SW 1271 (cell line): Measurements from ENCODE around the gene PTH2.
A peak's percentile ranks its signal among the peaks of the same experiment; 100 is the strongest.
"Not testable (repeated sequence)": the region's sequence is repeated elsewhere in the genome, so short reads cannot be mapped to it uniquely, and the experiment has no call there.

ENCODE experiments used
- DNase-seq, 2 experiments: peaks; one replicate each; lab custom pipeline; 2025; lab: John Stamatoyannopoulos, UW

Gene PTH2

GRCh38 chr19:49423071-49423984 is at the start of gene PTH2:
Gene PTH2, minus strand, starts transcription at chr19:49423441. Its CDS starts 102 bp downstream, at chr19:49423339.
- DNase-seq: no peak

GRCh38 chr19:49472936-49473335 is 49.7 kb upstream of the PTH2 start:
- DNase-seq: no peak

- no peak for DNase-seq
These were observed 47.4 kb upstream of the PTH2 start for GRCh38 chr19:49470615-49470978.

GRCh38 chr19:49469828-49470614 is 46.8 kb upstream of the PTH2 start:
- DNase-seq: no peak

- peak in 1 of 2 experiments; percentile 43 for DNase-seq
These were observed 45.7 kb upstream of the PTH2 start for GRCh38 chr19:49468746-49469447.

- DNase-seq: no peak
These were observed 45.0 kb upstream of the PTH2 start for GRCh38 chr19:49468199-49468598.

GRCh38 chr19:49465371-49465770 is 42.1 kb upstream of the PTH2 start:
- DNase-seq: no peak

- DNase-seq: no peak
These were observed 40.9 kb upstream of the PTH2 start for GRCh38 chr19:49463960-49464740.

- DNase-seq: no peak
These were observed 39.3 kb upstream of the PTH2 start for GRCh38 chr19:49462492-49462891.

GRCh38 chr19:49461656-49462055 is 38.4 kb upstream of the PTH2 start:
- DNase-seq: no peak

GRCh38 chr19:49461130-49461529 is 37.9 kb upstream of the PTH2 start:
- not testable (repeated sequence) for DNase-seq

- no peak for DNase-seq
These were observed 36.1 kb upstream of the PTH2 start for GRCh38 chr19:49459388-49459787.

GRCh38 chr19:49458567-49458903 is 35.3 kb upstream of the PTH2 start:
- no peak for DNase-seq

GRCh38 chr19:49456326-49456725 is 33.1 kb upstream of the PTH2 start:
- no peak for DNase-seq

- no peak for DNase-seq
These were observed 32.5 kb upstream of the PTH2 start for GRCh38 chr19:49455773-49456172.

GRCh38 chr19:49453757-49454240 is 30.6 kb upstream of the PTH2 start:
- DNase-seq: no peak

GRCh38 chr19:49453013-49453756 is 29.9 kb upstream of the PTH2 start, which contains the start of gene ALDH16A1:
Gene ALDH16A1, plus strand, starts transcription at chr19:49453225. Its CDS starts 107 bp downstream, at chr19:49453332.
- peak; percentile 83 to 92 for DNase-seq

- peak; percentile 96 to 98 for DNase-seq
These were observed 28.4 kb upstream of the PTH2 start, which contains the start of gene PIH1D1 for GRCh38 chr19:49451430-49452181. Gene PIH1D1, minus strand, starts transcription at chr19:49451814. Its CDS starts 240 bp downstream, at chr19:49451574.

- DNase-seq: no peak
These were observed 27.2 kb upstream of the PTH2 start for GRCh38 chr19:49450405-49450804.

- DNase-seq: no peak
These were observed 25.2 kb upstream of the PTH2 start for GRCh38 chr19:49448432-49448786.
